Hepatic stellate cell (primary cell): ENCODE data around the gene THAP8.

Experiments used
- DNase-seq: peaks from one replicate; pipeline ENCODE4 v3.0.0; 2011; ENCODE audit warnings: low spot score

The THAP8 gene

GRCh38 chr19:35993923-35994598 lies 60.0 kb downstream of the THAP8 start:
- DNase-seq = no peak

DNA sequence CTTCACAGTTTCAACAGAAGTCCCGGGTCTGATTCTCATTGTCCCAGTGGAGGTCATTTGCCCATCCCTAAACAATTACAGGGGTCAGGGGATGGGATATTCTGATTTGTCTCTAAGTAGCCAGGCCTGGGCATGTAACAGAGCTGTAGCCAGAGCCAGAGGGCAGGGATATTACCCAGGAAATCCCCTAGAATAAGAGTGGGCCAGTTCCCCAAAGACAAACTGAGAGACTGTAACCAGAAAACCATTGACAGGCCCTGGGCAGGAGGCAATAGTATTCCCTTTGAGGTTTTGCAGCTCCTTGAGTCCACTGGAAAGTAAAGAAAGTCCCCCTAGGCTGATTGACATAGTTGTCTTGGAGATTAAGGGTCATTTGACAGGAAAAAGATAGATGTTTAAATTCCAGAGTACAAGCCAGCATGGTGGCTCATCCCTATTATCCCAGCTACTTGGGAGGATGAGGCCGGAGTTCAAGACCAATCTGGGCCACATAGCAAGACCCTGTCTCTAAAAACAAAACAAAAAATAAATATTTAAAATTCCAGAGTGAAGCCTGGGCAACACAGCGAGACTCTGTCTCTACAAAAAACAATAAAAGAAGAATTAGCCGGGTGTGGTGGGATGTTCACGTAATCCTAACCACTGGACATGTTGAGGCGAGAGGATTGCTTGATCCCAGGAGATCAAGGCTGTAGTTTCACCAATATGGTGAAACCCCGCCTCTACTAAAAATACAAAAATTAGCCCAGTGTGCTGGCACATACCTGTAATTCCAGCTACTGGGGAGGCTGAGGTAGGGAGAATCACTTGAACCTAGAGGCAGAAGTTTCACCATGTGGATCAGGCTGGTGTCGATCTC lies 60.9 kb downstream of the THAP8 start:
- no peak for DNase-seq

- no peak for DNase-seq
Observed at GRCh38 chr19:35991731-35992450, 62.2 kb downstream of the THAP8 start.

DNA sequence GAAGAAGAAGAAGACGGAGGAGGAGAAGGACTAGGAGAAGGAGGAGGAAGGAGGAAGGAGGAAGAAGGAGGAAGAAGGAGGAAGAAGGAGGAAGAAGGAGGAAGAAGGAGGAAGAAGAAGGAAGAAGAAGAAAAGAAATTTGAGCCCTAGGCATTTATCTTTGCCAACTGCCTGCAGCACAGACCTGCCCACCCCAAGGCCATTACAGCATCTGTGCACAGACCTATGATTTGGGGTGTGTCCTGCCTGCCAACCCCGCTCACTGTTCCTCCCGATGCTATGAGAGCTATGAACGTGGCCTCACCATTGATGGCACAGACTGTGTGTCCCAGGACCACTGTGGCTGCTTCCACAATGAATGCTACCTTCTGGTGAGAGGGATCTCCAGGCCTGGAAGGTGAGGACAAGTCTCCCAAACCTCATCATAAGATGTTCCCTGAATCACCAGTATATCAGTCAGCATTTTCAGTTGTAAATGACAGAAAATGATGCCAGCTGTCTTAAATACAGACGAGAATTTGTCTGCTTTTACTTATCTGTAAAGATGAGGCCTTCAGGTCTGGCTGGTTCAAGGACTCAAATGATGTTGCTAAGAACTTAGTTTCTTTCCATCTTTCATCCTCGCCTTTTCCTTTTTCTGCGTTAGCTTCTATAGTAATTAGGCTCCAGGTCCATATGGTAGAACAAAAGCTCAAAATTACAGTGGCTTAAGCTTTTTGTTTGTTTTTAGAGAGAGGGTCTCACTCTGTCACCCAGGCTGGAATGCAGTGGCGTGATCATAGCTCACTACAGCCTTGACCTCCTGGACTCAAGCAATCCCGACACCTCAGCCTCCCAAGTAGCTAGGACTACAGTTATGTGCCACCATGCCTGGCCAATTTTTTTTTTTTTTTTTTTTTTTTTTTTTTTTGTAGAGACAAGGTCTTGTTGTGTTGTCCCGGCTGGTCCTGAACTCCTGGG lies 63.0 kb downstream of the THAP8 start:
- DNase-seq = no peak

- no peak for DNase-seq
Observed at GRCh38 chr19:35990156-35990555, 63.9 kb downstream of the THAP8 start.

GRCh38 chr19:35988824-35989223 lies 65.3 kb downstream of the THAP8 start:
- DNase-seq = no peak

- no peak for DNase-seq
Observed at GRCh38 chr19:35987571-35987896, 66.6 kb downstream of the THAP8 start.

DNA sequence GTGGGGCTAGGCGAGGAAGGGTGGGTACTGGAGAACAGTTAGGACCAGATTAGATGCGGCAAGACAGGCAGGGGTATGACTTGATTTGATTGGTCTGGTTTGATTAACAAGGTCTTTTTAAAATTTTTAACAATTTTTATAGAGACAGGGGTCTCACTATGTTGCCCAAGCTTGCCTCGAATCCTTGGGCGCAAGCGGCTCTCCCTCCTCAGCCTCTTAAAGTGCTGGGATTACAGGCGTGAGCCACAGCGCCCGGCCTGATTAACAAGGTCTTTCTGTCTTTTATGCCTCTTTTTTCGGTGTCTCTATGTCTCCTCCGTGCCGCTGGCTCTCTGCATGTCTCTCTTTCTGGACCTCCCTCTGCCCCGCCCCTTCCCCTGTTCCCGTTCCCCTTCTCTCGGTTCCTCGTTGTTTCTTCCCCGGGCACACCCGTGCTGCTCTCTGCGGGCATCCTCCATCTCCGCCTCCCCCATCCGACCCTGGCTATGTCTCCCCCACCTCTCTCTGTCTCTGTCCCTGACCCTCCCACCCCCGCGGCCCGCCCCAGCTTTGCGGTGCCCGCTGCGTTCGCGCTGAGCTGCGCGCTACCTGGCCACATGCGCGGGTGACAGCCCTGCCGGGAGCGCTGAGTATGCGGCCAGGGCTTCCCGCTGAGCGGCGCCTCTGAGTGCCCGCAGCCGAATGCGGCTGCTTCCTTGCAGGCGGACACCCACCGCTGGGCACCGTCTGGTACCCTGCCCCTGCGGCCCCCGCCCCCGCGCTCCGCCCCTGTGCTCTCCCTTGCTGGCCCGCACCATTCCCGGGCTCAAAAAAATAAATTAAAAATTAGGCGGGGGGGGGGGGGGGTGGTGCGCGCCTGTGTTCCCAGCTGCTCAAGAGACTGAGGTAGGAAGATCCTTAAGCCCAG lies 67.2 kb downstream of the THAP8 start:
- DNase-seq = no peak

DNA sequence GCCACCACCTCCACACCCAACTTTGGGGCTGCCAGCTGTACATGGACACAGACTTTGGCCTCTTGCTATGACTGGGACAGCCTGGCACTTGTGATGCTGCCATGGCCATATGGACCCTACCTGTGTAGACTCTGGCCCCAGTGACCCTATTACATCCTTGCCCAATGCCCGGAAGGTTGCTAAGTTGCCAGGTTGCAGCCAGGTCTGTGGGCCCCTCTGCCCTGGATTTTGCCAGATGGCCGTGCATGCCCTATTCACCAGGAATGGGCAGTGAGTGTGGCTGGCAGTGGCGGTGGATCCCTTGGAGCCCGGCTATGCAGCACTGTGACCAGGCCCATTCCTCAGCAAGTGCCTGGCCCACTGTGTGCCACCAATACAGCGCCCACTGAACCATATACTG lies 68.0 kb downstream of the THAP8 start:
- no peak for DNase-seq
